ENCODE measurements around the gene ZNF367. TPM values are rescaled to one million over a fixed set of nuclear protein-coding genes. Genes with fewer than 3 reads are reported as not detected.

ZNF367 gene
- total RNA-seq, 4 donors from 2014 or later = 1.9 to 7.0 (median 3.0) TPM

- Histone ChIP-seq H3K27me3 (no peaks in the 10 kb centered on the region), H3K36me3 (peaks cover 7% of the 10 kb centered on the region), H3K4me1 (no peaks in the 10 kb centered on the region), H3K9me3 (no peaks in the 10 kb centered on the region), H3K4me3 (no peak overlapping the region), H3K27ac (no peak overlapping the region)
- TF ChIP-seq POLR2A (IDR thresholded peaks at IDR 0.05) = no peak
- no peak for TF ChIP-seq EP300 (IDR thresholded peaks at IDR 0.05)
- TF ChIP-seq POLR2AphosphoS5 (IDR thresholded peaks at IDR 0.05) = no peak
- TF ChIP-seq CTCF (IDR thresholded peaks at IDR 0.05) = no peak
- DNase-seq (ENCODE audit: low spot score in 2 of 2) = no peak
Measured at GRCh38 chr9:96460882-96461281, 42.7 kb upstream of the ZNF367 start.

DNA sequence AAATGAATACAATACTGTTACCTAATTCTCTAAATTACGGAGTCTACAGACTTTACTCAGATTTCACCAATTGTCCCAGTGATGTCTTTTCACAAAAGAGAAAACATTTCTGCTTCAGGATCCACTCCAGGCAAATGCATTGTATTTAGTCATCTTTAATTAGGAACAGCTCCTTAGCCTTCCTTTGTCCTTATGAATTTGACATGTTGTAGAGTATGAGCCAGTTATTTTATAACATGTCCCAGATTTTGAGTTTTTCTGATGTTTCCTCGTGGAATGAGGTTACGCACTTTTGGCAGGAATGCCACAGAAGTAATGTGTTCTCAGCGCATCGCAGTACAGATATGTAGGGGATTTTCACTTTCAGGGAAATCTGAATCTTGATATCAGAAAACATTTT lies 42.3 kb upstream of the ZNF367 start:
- Histone ChIP-seq H3K36me3 (peaks cover 3% of the 10 kb centered on the region), H3K27ac (no peak overlapping the region), H3K4me3 (no peak overlapping the region), H3K4me1 (no peaks in the 10 kb centered on the region), H3K27me3 (no peaks in the 10 kb centered on the region), H3K9me3 (no peaks in the 10 kb centered on the region)
- TF ChIP-seq POLR2A (IDR thresholded peaks at IDR 0.05) (no peak), CTCF (IDR thresholded peaks at IDR 0.05) (no peak), EP300 (IDR thresholded peaks at IDR 0.05) (no peak), POLR2AphosphoS5 (IDR thresholded peaks at IDR 0.05) (no peak)
- 65% methylated on average over 5 of the region's 5 CpGs for WGBS
- no peak for DNase-seq (ENCODE audit: low spot score in 2 of 2)

- TF ChIP-seq POLR2AphosphoS5 (IDR thresholded peaks at IDR 0.05) (no peak), POLR2A (IDR thresholded peaks at IDR 0.05) (no peak), EP300 (IDR thresholded peaks at IDR 0.05) (no peak), CTCF (IDR thresholded peaks at IDR 0.05) (no peak)
- H3K4me3 ChIP-seq = no peak overlapping the region
- H3K9me3 ChIP-seq = no peaks in the 10 kb centered on the region
- no peaks in the 10 kb centered on the region for H3K36me3 ChIP-seq
- 98% methylated on average over 7 of the region's 7 CpGs for WGBS
- no peaks in the 10 kb centered on the region for H3K4me1 ChIP-seq
- H3K27ac ChIP-seq = no peak overlapping the region
- no peak for DNase-seq (ENCODE audit: low spot score in 2 of 2)
- no peaks in the 10 kb centered on the region for H3K27me3 ChIP-seq
Measured at GRCh38 chr9:96459268-96460007, 41.3 kb upstream of the ZNF367 start.

GRCh38 chr9:96458226-96458625 lies 40.1 kb upstream of the ZNF367 start:
- no peaks in the 10 kb centered on the region for H3K9me3 ChIP-seq
- no peak for DNase-seq (ENCODE audit: low spot score in 2 of 2)
- H3K36me3 ChIP-seq = no peaks in the 10 kb centered on the region
- 95% methylated on average over 8 of the region's 8 CpGs for WGBS
- H3K27ac ChIP-seq = no peak overlapping the region
- H3K4me1 ChIP-seq = peaks cover 2% of the 10 kb centered on the region
- H3K27me3 ChIP-seq = no peaks in the 10 kb centered on the region
- no peak overlapping the region for H3K4me3 ChIP-seq
- TF ChIP-seq EP300 (IDR thresholded peaks at IDR 0.05) (no peak), CTCF (IDR thresholded peaks at IDR 0.05) (no peak), POLR2AphosphoS5 (IDR thresholded peaks at IDR 0.05) (no peak), POLR2A (IDR thresholded peaks at IDR 0.05) (no peak)

DNA sequence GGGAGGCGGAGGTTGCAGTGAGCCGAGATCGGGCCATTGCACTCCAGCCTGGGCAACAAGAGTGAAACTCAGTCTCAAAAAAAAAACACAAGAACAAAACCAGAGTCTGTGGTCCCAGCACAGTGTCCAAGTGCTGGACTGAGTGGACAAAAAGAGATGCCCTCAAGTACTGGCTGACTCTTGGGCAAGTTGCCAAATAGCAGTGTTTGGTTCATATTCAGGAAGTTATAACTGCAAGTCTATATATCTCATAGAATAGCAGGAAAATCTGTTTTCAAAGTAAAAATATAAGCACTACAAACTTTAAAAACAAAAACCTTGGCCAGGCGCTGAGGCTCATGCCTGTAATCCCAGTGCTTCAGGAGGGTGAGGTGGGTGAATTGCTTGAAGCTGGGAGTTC lies 39.1 kb upstream of the ZNF367 start:
- no peaks in the 10 kb centered on the region for H3K27me3 ChIP-seq
- DNase-seq (ENCODE audit: low spot score in 2 of 2) = no peak
- no peaks in the 10 kb centered on the region for H3K36me3 ChIP-seq
- WGBS = 89% methylated on average over 4 of the region's 4 CpGs
- no peak overlapping the region for H3K27ac ChIP-seq
- peaks cover 3% of the 10 kb centered on the region for H3K4me1 ChIP-seq
- no peak overlapping the region for H3K4me3 ChIP-seq
- no peaks in the 10 kb centered on the region for H3K9me3 ChIP-seq
- TF ChIP-seq CTCF (IDR thresholded peaks at IDR 0.05) (no peak), POLR2AphosphoS5 (IDR thresholded peaks at IDR 0.05) (no peak), POLR2A (IDR thresholded peaks at IDR 0.05) (no peak), EP300 (IDR thresholded peaks at IDR 0.05) (no peak)

All from suprapubic skin (tissue), 4 donors.